T-helper 2 cell (primary cell): ENCODE measurements around the gene OR1D5.
A peak's percentile ranks its signal among the peaks of the same experiment; 100 is the strongest.
"Not testable (repeated sequence)": the region's sequence is repeated elsewhere in the genome, so short reads cannot be mapped to it uniquely, and the experiment has no call there.

Experiments used
- DNase-seq, 5 experiments: peaks; one replicate each; pipeline versions ENCODE4 v3.0.0 to v3.0.0-alpha.2; 2012 to 2022

OR1D5 gene

DNA sequence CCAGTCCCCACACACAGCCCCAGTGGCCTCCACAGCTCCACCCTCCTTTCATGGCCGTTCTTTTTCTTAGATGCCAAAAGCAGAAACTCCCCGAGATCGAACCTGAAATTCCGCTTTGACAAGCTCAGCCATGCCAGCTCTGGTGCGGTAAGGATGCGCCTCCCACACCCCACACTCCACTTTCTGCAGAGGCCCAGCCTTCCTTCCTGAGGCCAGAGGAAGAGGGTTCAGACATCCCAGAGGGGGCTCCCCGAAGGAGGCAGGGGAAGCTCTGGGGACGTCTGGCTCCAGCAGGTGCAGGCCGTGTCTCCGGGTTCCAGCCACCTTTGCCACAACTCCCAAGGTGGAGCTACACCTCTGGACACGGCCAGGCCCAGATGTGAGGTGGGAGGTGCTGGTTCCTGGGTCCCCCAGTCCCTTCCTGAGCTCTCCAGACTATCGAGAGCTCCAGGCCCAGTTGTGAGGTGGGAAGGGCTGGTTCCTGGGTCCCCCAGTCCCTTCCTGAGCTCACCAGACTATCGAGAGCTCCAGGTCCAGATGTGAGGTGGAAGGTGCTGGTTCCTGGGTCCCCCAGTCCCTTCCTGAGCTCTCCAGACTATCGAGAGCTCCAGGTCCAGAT is 32.4 kb downstream of the OR1D5 start:
- DNase-seq = not testable (repeated sequence)

DNA sequence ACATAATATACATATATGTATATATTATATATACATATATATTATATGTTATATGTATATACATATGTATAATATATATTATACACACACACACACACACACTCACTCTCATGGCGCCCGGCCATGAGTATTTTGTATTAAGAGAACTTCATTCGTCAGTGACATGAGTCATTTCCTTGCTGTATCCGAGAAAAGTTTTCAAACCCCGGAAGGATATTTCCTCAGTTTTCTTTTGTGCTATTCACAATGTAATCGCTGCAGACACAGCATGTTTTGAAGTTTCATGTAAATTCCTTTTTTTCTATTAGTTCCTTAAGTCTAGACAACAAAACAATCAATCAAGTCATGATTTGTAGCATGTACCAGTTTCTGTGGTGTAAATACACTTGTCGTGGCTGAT is 33.3 kb downstream of the OR1D5 start:
- no peak for DNase-seq

- no peak for DNase-seq
These were observed 34.0 kb downstream of the OR1D5 start for GRCh38 chr17:3029213-3029913.

GRCh38 chr17:3027786-3028532 is 35.4 kb downstream of the OR1D5 start:
- no peak for DNase-seq

GRCh38 chr17:3026856-3027751 is 36.3 kb downstream of the OR1D5 start:
- no peak for DNase-seq

- no peak for DNase-seq
These were observed 37.1 kb downstream of the OR1D5 start for GRCh38 chr17:3026125-3026855.

- DNase-seq = no peak
These were observed 37.8 kb downstream of the OR1D5 start for GRCh38 chr17:3025421-3026124.

GRCh38 chr17:3024346-3024745 is 39.1 kb downstream of the OR1D5 start:
- DNase-seq = no peak

- no peak for DNase-seq
These were observed 41.2 kb downstream of the OR1D5 start for GRCh38 chr17:3022197-3022596.

DNA sequence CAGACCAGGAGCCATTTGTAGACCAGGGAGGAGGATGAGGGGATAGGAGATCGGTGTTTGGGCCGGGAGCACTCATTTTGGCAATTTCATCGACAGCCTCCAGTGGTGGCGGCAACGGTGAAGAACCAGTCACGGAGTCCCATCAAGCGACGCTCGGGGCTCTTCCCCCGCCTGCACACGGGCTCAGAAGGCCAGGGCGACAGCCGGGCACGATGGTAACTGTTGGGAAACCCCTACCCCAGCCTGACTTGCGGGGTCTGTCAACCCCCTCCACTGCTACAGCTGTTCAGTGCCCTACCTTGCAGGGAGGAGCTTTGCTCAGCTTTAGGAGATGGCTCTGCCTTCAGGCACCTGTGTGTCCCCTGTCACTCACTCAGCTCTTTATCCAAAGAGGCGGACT is 43.0 kb downstream of the OR1D5 start:
- no peak for DNase-seq

DNA sequence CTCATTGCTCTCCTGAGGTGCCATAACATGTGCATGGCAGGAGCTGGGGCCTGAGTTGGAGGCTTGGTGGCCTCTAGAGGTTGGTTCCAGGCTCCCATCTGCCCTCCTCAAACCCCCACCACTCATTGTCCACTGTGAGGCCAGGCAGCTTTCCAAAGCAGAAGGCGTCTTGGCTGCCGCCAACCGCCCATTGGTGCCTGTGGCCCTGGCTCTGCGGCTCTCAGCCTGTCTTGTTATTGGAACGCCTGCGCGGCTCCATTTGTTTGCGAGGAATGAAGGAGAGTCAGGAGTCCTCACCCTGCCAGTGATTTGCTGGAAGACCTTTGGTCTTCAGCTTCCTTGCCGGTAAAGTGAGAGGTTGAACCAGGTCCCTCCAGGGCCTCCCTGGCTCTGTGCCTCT is 43.6 kb downstream of the OR1D5 start:
- no peak for DNase-seq

DNA sequence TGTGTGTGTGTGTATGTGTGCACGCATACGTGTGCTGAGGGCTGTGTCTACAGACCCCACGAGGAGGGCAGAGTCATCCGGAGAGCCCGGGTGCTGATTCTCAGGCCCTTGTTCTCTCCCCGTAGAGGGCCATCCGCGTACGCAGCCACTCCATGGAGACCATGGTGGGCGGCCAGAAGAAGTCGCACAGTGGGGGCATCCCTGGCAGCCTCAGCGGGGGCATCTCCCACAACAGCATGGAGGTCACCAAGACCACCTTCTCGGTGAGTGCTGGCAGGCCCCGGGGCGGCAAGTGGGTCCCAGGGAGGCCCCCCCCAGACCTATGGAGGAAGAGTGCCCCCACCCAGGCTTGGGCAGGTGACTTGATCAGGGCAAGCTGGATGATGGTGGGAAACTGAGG is 45.5 kb downstream of the OR1D5 start:
- no peak for DNase-seq

DNA sequence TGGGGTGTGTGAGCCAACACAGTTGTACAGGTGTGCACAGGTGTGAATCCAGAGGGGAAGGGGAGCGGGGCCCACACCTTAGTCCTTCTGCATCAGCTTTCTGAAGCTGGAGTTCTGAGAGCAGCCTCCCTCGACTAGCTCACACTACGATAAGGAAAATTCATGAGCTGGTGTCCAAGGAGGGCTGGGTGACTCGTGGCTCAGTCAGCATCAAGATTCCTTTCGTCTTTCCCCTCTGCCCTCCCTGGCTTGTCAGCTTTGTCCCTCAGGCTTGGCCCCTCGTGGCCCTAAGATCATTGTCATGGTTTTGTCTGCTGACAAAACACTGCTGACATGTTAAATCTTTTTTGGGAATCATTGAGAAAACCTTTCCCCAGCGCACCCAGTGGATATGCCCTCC is 47.5 kb downstream of the OR1D5 start:
- DNase-seq = no peak

GRCh38 chr17:3012926-3013581 is 50.4 kb downstream of the OR1D5 start:
- DNase-seq = peak in 4 of 5 experiments; percentile 6 to 34 (median 17)
